HL-60/S4 treated with phorbol 12-myristate 13-acetate at 8.2 ng/mL for 4 days and 3 days (cell line): ENCODE data around the gene DDX43.
"Not testable (repeated sequence)": the region's sequence is repeated elsewhere in the genome, so short reads cannot be mapped to it uniquely, and the experiment has no call there.

Experiments
- in situ Hi-C: fragments of 300-500 bp; cut with MboI; formaldehyde crosslinking; loops from 2 replicates; pipeline ENCODE4 v1.15.0; 2022; ENCODE audit warnings: low sequenced_read_pairs

Gene DDX43

GRCh38 chr6:73394577-73395354 is at the start of gene DDX43:
Gene DDX43, plus strand, starts transcription at chr6:73394828. Its CDS starts 78 bp downstream, at chr6:73394906.
- in situ Hi-C loops, result no loop called here

- in situ Hi-C loops, result no loop called here
Observed at GRCh38 chr6:73348550-73349204, 46.0 kb upstream of the DDX43 start.

GRCh38 chr6:73349311-73349710 is 45.3 kb upstream of the DDX43 start:
- in situ Hi-C loops, result no loop called here

- in situ Hi-C loops, result no loop called here
Observed at GRCh38 chr6:73353636-73354593, 40.7 kb upstream of the DDX43 start, which contains the start of gene DPPA5. Gene DPPA5, minus strand, starts transcription at chr6:73354276. Its CDS starts 51 bp downstream, at chr6:73354225.

- in situ Hi-C loops, result no loop called here
Observed at GRCh38 chr6:73362358-73362757, 32.3 kb upstream of the DDX43 start, which contains the start of gene KHDC3L. Gene KHDC3L, plus strand, starts transcription at chr6:73362658. Its CDS starts 72 bp downstream, at chr6:73362730.

- in situ Hi-C loops, result no loop called here
Observed at GRCh38 chr6:73362869-73363536, 31.6 kb upstream of the DDX43 start.

GRCh38 chr6:73363537-73363875 is 31.1 kb upstream of the DDX43 start:
- in situ Hi-C loops, result no loop called here

GRCh38 chr6:73364121-73364520 is 30.5 kb upstream of the DDX43 start:
- in situ Hi-C loops, result no loop called here

GRCh38 chr6:73364549-73364948 is 30.1 kb upstream of the DDX43 start:
- in situ Hi-C loops, result no loop called here

- in situ Hi-C loops, result no loop called here
Observed at GRCh38 chr6:73367761-73368355, 26.8 kb upstream of the DDX43 start.

- in situ Hi-C loops, result no loop called here
Observed at GRCh38 chr6:73368675-73369074, 26.0 kb upstream of the DDX43 start.

GRCh38 chr6:73369157-73369556 is 25.5 kb upstream of the DDX43 start:
- in situ Hi-C loops, result no loop called here

- in situ Hi-C loops, result no loop called here
Observed at GRCh38 chr6:73369563-73369962, 25.1 kb upstream of the DDX43 start, which contains the start of gene OOEP. Gene OOEP, minus strand, starts transcription at chr6:73369897. Its CDS starts 105 bp downstream, at chr6:73369792.

GRCh38 chr6:73371984-73372383 is 22.6 kb upstream of the DDX43 start:
- in situ Hi-C loops, result no loop called here

GRCh38 chr6:73372516-73372915 is 22.1 kb upstream of the DDX43 start:
- in situ Hi-C loops, result no loop called here

GRCh38 chr6:73375216-73375615 is 19.4 kb upstream of the DDX43 start:
- in situ Hi-C loops, result no loop called here

- in situ Hi-C loops, result no loop called here
Observed at GRCh38 chr6:73377225-73377624, 17.4 kb upstream of the DDX43 start.

- in situ Hi-C loops, result not testable (repeated sequence)
Observed at GRCh38 chr6:73381531-73381930, 13.1 kb upstream of the DDX43 start.

- in situ Hi-C loops, result no loop called here
Observed at GRCh38 chr6:73382462-73383113, 12.0 kb upstream of the DDX43 start.

GRCh38 chr6:73388433-73388799 is 6.2 kb upstream of the DDX43 start:
- in situ Hi-C loops, result no loop called here
